Central memory CD8-positive, alpha-beta T cell (primary cell): Measurements from ENCODE around the gene PSMB9.
A peak's percentile ranks its signal among the peaks of the same experiment; 100 is the strongest.

Source experiments
- ATAC-seq: fragments of 150-1000 bp; cut with Tn5 transposase; replicated peaks from 2 replicates; pipeline ENCODE4 v1.10.0; 2022; ENCODE audit warnings: mild to moderate bottlenecking, moderate FRiP score, moderate number of reproducible peaks; ENCODE audit not compliant: poor library complexity, severe bottlenecking; ENCODE audit errors: extremely low read depth
- DNase-seq, 2 donors: peaks; one replicate each; pipeline ENCODE4 v3.0.0; 2021; ENCODE audit warnings: low spot score in 2 of 2
- H3K27ac Mint-ChIP-seq: one replicate; pipeline ENCODE4 v1.8.0; 2022; ENCODE audit warnings: low read depth, mild to moderate bottlenecking, moderate library complexity, mixed read lengths
- H3K27me3 Mint-ChIP-seq: one replicate; pipeline ENCODE4 v1.8.0; 2022; ENCODE audit warnings: mixed read lengths
- H3K36me3 Mint-ChIP-seq: one replicate; pipeline ENCODE4 v1.8.0; 2022; ENCODE audit warnings: mild to moderate bottlenecking, moderate library complexity, mixed read lengths; ENCODE audit not compliant: insufficient read depth
- H3K4me1 Mint-ChIP-seq: one replicate; pipeline ENCODE4 v1.8.0; 2022; ENCODE audit warnings: mixed read lengths
- H3K4me3 Mint-ChIP-seq: one replicate; pipeline ENCODE4 v1.8.0; 2022; ENCODE audit warnings: mild to moderate bottlenecking, moderate library complexity, mixed read lengths
- H3K9me3 Mint-ChIP-seq: one replicate; pipeline ENCODE4 v1.8.0; 2022; ENCODE audit warnings: mixed read lengths

Gene PSMB9

GRCh38 chr6:32843331-32843978, 10.5 kb upstream of the PSMB9 start:
- Mint-ChIP-seq H3K4me3 (peak overlapping the region; percentile 97), H3K27me3 (no peaks in the 10 kb centered on the region)
- no peak for DNase-seq

GRCh38 chr6:32843979-32844838, 9.8 kb upstream of the PSMB9 start, which contains the start of gene PSMB8:
Gene PSMB8 (minus strand): TSS chr6:32844047. CDS start chr6:32843996, 51 bp downstream.
- Mint-ChIP-seq H3K27ac (peak within 1 kb of the TSS; percentile 100), H3K4me3 (peak within 1 kb of the TSS; percentile 97), H3K27me3 (no peaks in the 10 kb centered on the region), H3K9me3 (no peaks in the 10 kb centered on the region), H3K36me3 (peaks cover 78% of the 10 kb centered on the region), H3K4me1 (peaks cover 83% of the 10 kb centered on the region)
- peak; percentile 82 for ATAC-seq
- peak; percentile 96 to 99 for DNase-seq

More at GRCh38 chr6:32843331-32843978, 10.5 kb upstream of the PSMB9 start:
- H3K27ac Mint-ChIP-seq = peak overlapping the region; percentile 100
- no peaks in the 10 kb centered on the region for H3K9me3 Mint-ChIP-seq
- ATAC-seq = no peak
- H3K4me1 Mint-ChIP-seq = peaks cover 76% of the 10 kb centered on the region
- H3K36me3 Mint-ChIP-seq = peaks cover 75% of the 10 kb centered on the region

- peak; percentile 37 for ATAC-seq
- H3K4me1 Mint-ChIP-seq = peaks cover 86% of the 10 kb centered on the region
- H3K27ac Mint-ChIP-seq = peak overlapping the region; percentile 100
- peak overlapping the region; percentile 97 for H3K4me3 Mint-ChIP-seq
- H3K36me3 Mint-ChIP-seq = peaks cover 83% of the 10 kb centered on the region
- no peak for DNase-seq
- no peaks in the 10 kb centered on the region for H3K9me3 Mint-ChIP-seq
- no peaks in the 10 kb centered on the region for H3K27me3 Mint-ChIP-seq
Observed at GRCh38 chr6:32844839-32845383, 9.1 kb upstream of the PSMB9 start.

DNA sequence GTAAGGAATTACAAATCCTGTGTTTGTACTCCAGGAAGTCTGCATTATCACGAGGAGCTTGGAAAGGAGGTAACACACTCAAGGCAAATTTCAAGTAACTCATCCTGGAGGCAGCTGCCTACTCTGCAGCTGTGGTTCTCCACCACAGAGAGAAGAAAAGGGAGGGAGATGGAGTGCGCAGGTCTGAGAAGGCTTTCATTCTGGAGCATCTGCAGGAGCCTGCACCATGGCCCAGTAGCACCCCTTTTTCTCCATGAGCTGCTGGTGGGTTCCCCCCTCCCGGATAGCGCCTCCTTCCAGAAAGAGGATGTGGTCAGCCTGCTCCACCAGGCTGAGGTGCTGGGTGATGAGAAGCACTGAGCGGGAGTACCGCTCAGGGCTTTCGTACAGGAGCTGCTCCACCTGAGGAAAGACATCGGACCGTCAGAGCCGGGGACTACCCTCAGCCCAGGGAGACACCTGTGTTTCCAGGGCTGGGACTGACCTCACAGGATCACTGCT, 8.6 kb upstream of the PSMB9 start:
- H3K27me3 Mint-ChIP-seq = no peaks in the 10 kb centered on the region
- H3K4me3 Mint-ChIP-seq = peak overlapping the region; percentile 97
- peaks cover 84% of the 10 kb centered on the region for H3K36me3 Mint-ChIP-seq
- ATAC-seq = peak; percentile 6
- H3K4me1 Mint-ChIP-seq = peaks cover 86% of the 10 kb centered on the region
- no peaks in the 10 kb centered on the region for H3K9me3 Mint-ChIP-seq
- H3K27ac Mint-ChIP-seq = peak overlapping the region; percentile 100
- DNase-seq = peak in 1 of 2 donors; percentile 35

DNA sequence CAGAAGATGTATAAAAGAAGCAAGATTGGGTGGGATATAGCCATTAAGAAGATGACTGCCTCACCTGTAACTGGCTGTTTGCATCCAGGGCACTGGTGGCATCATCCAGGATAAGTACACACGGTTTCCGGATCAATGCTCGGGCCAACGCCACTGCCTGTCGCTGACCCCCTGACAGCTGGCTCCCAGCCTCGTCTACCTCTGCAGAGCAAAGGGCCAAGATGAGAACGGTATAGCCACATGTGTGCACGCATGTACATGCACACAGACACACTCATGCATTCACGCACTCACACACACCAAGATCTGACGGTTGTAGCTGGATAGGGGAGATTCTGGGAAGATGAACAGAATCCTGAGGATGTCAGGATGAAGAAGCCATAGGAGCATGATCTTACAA, 7.0 kb upstream of the PSMB9 start:
- no peaks in the 10 kb centered on the region for H3K9me3 Mint-ChIP-seq
- peak overlapping the region; percentile 100 for H3K27ac Mint-ChIP-seq
- DNase-seq = no peak
- peak overlapping the region; percentile 97 for H3K4me3 Mint-ChIP-seq
- peaks cover 86% of the 10 kb centered on the region for H3K4me1 Mint-ChIP-seq
- ATAC-seq = no peak
- peaks cover 85% of the 10 kb centered on the region for H3K36me3 Mint-ChIP-seq
- H3K27me3 Mint-ChIP-seq = no peaks in the 10 kb centered on the region

DNA sequence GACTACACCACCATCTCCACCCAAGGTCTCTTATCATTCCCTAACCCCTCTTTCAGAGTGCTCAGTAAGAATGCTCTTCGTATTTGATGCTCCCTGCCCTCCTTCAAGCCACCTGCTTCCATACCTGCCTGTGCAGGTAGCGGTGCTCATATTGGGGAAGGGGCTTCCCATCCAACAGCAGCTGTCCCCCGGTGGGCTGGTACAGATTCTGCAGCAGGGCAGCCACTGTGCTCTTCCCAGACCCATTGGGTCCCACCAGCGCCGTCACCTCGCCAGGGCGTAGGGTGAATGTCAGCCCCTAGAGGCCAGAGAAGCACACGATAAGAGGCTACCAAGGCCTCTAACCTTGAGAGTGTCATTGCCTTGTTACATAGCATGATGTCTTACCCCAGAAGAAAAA, 6.2 kb upstream of the PSMB9 start:
- H3K4me1 Mint-ChIP-seq = peaks cover 81% of the 10 kb centered on the region
- no peaks in the 10 kb centered on the region for H3K27me3 Mint-ChIP-seq
- H3K27ac Mint-ChIP-seq = peak overlapping the region; percentile 100
- DNase-seq (no peak), ATAC-seq (no peak)
- peak overlapping the region; percentile 97 for H3K4me3 Mint-ChIP-seq
- H3K36me3 Mint-ChIP-seq = peaks cover 90% of the 10 kb centered on the region
- H3K9me3 Mint-ChIP-seq = no peaks in the 10 kb centered on the region

- H3K4me3 Mint-ChIP-seq = peak overlapping the region; percentile 97
- no peaks in the 10 kb centered on the region for H3K9me3 Mint-ChIP-seq
- DNase-seq (no peak), ATAC-seq (no peak)
- no peaks in the 10 kb centered on the region for H3K27me3 Mint-ChIP-seq
- peak overlapping the region; percentile 100 for H3K27ac Mint-ChIP-seq
- H3K36me3 Mint-ChIP-seq = peaks cover 86% of the 10 kb centered on the region
- H3K4me1 Mint-ChIP-seq = peaks cover 70% of the 10 kb centered on the region
Observed at GRCh38 chr6:32849126-32849525, 4.9 kb upstream of the PSMB9 start.

- H3K27ac Mint-ChIP-seq = peak overlapping the region; percentile 99
- ATAC-seq (no peak), DNase-seq (no peak)
- H3K27me3 Mint-ChIP-seq = no peaks in the 10 kb centered on the region
- H3K4me3 Mint-ChIP-seq = peak overlapping the region; percentile 97
- peaks cover 86% of the 10 kb centered on the region for H3K36me3 Mint-ChIP-seq
- peaks cover 74% of the 10 kb centered on the region for H3K4me1 Mint-ChIP-seq
- no peaks in the 10 kb centered on the region for H3K9me3 Mint-ChIP-seq
Observed at GRCh38 chr6:32851025-32851424, 3.0 kb upstream of the PSMB9 start.

DNA sequence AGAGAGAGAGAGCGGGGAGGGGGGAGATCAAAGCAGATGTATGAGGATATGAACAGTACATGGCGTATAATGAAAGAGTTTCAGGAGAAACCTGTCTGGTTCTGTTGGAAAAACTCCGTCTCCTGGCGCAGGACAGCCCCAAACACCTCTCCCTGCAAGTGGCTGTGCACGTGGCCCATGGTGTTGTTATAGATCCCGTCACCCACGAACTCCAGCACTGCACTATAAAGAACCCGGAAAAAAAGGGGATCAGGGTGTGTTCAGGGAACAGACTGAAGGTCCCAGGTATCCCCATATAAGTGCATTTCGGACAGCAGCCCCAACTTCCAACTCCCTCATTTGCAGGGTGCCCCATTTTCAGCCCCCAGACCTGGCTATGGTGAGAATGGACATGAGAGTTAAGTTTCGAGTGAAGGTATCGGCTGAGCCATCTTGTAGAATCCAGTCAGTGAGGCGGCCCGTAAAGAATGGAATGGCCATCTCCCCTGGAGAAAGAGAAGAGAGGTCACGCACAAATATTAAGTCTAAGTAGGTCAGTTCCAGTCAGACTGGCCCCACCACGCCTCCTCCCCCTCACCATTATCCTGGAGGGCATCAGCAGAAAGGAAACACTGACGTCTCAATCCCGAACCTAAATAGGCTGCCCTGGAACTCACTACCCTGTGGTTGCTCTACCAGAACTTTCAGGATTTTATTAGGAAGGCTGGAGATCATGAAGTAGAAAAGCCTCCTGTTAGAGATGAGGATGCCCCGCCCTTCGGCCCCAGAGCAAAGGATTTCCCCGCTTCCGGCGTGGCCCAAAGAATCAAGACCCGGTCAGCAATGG, 1.8 kb upstream of the PSMB9 start:
- no peak for ATAC-seq
- H3K27me3 Mint-ChIP-seq = no peaks in the 10 kb centered on the region
- H3K27ac Mint-ChIP-seq = peak overlapping the region; percentile 99

DNA sequence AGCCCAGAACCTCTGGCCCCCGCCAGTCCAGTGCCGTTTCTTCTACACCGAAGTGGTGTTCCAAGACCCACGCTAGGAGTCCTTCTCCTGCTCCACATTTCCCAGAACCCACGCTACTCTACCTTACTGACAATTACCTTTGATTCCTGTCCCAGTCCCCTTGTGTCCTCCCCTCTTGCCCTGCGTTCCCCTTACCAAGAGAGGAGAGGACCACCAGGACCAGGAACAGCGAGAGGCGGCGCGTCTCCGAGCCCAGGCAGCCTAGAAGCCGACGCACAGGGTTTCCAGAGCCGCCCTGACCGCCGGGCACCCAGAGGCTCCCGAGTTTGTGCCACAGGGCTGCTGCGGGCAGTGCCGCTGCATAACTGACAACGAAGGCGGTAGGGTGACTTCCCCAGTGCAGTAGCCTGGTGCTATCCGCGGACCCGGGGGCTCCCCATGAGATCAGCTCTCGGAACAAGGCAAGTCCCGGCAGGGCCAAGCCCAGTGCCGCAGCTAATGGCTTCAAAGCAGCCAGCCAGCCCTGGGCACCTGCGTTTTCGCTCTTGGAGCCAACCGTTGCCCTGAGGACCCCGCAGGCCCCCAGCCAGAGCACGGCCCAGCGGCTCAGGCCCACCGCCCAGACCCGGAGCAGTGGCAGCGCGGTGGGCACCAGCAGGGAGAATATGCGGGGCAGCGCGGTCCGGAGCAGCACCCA, 1.0 kb upstream of the PSMB9 start:
- DNase-seq (peak; percentile 49 to 63), ATAC-seq (peak; percentile 35)
- H3K4me3 Mint-ChIP-seq = peak overlapping the region; percentile 97
- peak overlapping the region; percentile 99 for H3K27ac Mint-ChIP-seq
- no peaks in the 10 kb centered on the region for H3K9me3 Mint-ChIP-seq
- H3K4me1 Mint-ChIP-seq = peaks cover 74% of the 10 kb centered on the region
- peaks cover 86% of the 10 kb centered on the region for H3K36me3 Mint-ChIP-seq
- no peaks in the 10 kb centered on the region for H3K27me3 Mint-ChIP-seq

More for the DNA sequence above, 1.8 kb upstream of the PSMB9 start:
- Mint-ChIP-seq H3K4me1 (peaks cover 74% of the 10 kb centered on the region), H3K9me3 (no peaks in the 10 kb centered on the region), H3K36me3 (peaks cover 86% of the 10 kb centered on the region), H3K4me3 (peak overlapping the region; percentile 97)
- no peak for DNase-seq

GRCh38 chr6:32854376-32855178, 585 bp downstream of the PSMB9 start:
- Mint-ChIP-seq H3K4me1 (peaks cover 76% of the 10 kb centered on the region), H3K27ac (peak overlapping the region; percentile 99), H3K36me3 (peaks cover 87% of the 10 kb centered on the region), H3K4me3 (peak overlapping the region; percentile 97), H3K27me3 (no peaks in the 10 kb centered on the region), H3K9me3 (no peaks in the 10 kb centered on the region)
- DNase-seq (peak; percentile 37 to 38), ATAC-seq (peak; percentile 49)
